ENCODE measurements around the gene GNB1. TPM values are rescaled to one million over a fixed set of nuclear protein-coding genes. Genes with fewer than 3 reads are reported as not detected.

Gene GNB1
- total and polyA plus RNA-seq, 10 of the 15 experiments (the other 5 are each of a cell fraction or from before 2014, with no cell fraction given) = 23.0 to 392 (median 93.9) TPM

GRCh38 chr1:1938613-1939295 lies 47.9 kb upstream of the GNB1 start (continued):
- TF ChIP-seq MYC (IDR thresholded peaks at IDR 0.05; ENCODE audit: insufficient read depth, insufficient read length, insufficient replicate concordance, low read length, severe bottlenecking) = no peak
- TF ChIP-seq, protein P1, sequence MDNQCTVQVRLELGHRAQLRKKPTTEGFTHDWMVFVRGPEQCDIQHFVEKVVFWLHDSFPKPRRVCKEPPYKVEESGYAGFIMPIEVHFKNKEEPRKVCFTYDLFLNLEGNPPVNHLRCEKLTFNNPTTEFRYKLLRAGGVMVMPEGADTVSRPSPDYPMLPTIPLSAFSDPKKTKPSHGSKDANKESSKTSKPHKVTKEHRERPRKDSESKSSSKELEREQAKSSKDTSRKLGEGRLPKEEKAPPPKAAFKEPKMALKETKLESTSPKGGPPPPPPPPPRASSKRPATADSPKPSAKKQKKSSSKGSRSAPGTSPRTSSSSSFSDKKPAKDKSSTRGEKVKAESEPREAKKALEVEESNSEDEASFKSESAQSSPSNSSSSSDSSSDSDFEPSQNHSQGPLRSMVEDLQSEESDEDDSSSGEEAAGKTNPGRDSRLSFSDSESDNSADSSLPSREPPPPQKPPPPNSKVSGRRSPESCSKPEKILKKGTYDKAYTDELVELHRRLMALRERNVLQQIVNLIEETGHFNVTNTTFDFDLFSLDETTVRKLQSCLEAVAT (IDR thresholded peaks at IDR 0.05) = no peak

DNA sequence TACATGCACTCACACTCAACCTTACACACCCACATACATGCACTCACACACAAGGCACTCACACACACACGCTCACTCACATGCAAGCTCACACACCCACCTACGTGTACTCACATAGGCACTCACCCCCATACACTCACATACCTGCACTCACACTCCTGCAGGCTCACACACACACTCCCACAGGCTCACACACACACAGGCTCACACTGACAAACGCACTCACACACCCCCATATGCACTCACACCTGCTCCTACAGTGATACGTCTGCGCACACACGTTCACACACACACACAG lies 47.3 kb upstream of the GNB1 start:
- no peak overlapping the region for H3K4me3 ChIP-seq
- ChIA-PET POLR2A (no interaction called here), SMC1A (ENCODE audit: uncharacterized antibody, unreplicated experiment) (no interaction called here), RAD21 (ENCODE audit: unreplicated experiment) (no interaction called here), CTCF (no interaction called here)
- WGBS (ENCODE audit: insufficient coverage, insufficient replicate concordance, low lambda C conversion rate, missing lambda C conversion rate) = 56% methylated on average over 6 of the region's 6 CpGs
- no peaks in the 10 kb centered on the region for H4K20me1 ChIP-seq (ENCODE audit: control insufficient read depth, insufficient read depth)
- no peaks in the 10 kb centered on the region for H3K27me3 ChIP-seq (replicated peaks in 1 of 2; ENCODE audit: control insufficient read depth in 2 of 2, insufficient read depth in 2 of 2, low read length in 1 of 2)
- no peaks in the 10 kb centered on the region for H3K79me2 ChIP-seq (ENCODE audit: control insufficient read depth, insufficient read depth, low read length)
- H2AFZ ChIP-seq (ENCODE audit: control insufficient read depth, low read depth, low read length) = no peak overlapping the region
- H3K4me1 ChIP-seq (ENCODE audit: control insufficient read depth, insufficient read depth, low read length) = no peaks in the 10 kb centered on the region
- H3K9ac ChIP-seq (ENCODE audit: control insufficient read depth, insufficient read depth, low read length) = no peak overlapping the region
- in situ Hi-C loops (cut with MboI) = no loop called here
- ATAC-seq (no peak), DNase-seq (ENCODE audit: low read depth, low spot score) (no peak), FAIRE-seq (no peak)
- H3K9me3 ChIP-seq (replicated peaks; ENCODE audit: control insufficient read depth, insufficient read depth, low read length) = peaks cover 5% of the 10 kb centered on the region; the same call in 2 of the 3 replicates
- H3K27ac ChIP-seq (ENCODE audit: control insufficient read depth, insufficient read depth) = no peak overlapping the region
- H3K4me2 ChIP-seq (ENCODE audit: control insufficient read depth, insufficient read depth) = no peak overlapping the region
- TF ChIP-seq IRF3 (IDR thresholded peaks at IDR 0.05) = no peak
- 0 out of 2 replicates have a peak, but pooled peaks have one; percentile 10 for TF ChIP-seq TCF3 (IDR thresholded peaks at IDR 0.05; ENCODE audit: borderline replicate concordance, insufficient read depth, low read depth, low read length)
- intact Hi-C loops (cut with micrococcal nuclease; ENCODE audit: unreplicated experiment) = no loop called here
- no TSS peak for BruUV-seq (replicated peaks)
- H3K36me3 ChIP-seq (ENCODE audit: control insufficient read depth in 2 of 2, insufficient read depth in 2 of 2, low read length in 1 of 2) = no peaks in the 10 kb centered on the region

Data from GM12878 (cell line).